Hepatocyte (in vitro differentiated cells): ENCODE data around the gene GPATCH8. TPM values are rescaled to one million over a fixed set of nuclear protein-coding genes. Genes with fewer than 3 reads are reported as not detected.

ENCODE experiments used
- DNase-seq: peaks from one replicate; pipeline ENCODE4 v3.0.0-alpha.2; 2016; ENCODE audit warnings: low spot score
- H2AFZ ChIP-seq: fragments of 200-600 bp; sonication (generic); 2 replicates; pipeline ENCODE4 v1.6.0; 2016; ENCODE audit warnings: antibody characterized with exemption, mild to moderate bottlenecking
- H3K27ac ChIP-seq: fragments of 200-600 bp; sonication (generic); 2 replicates; pipeline ENCODE4 v1.5.1; 2016; ENCODE audit warnings: mild to moderate bottlenecking
- H3K27me3 ChIP-seq: fragments of 200-600 bp; sonication (generic); 2 replicates; pipeline ENCODE4 v1.6.1; 2016
- H3K36me3 ChIP-seq: fragments of 200-600 bp; sonication (generic); replicated peaks from 2 replicates; pipeline ENCODE4 v1.5.1; 2016; ENCODE audit warnings: low read depth; ENCODE audit not compliant: insufficient read depth
- H3K4me1 ChIP-seq: fragments of 200-600 bp; sonication (generic); 2 replicates; pipeline ENCODE4 v1.5.1; 2016; ENCODE audit warnings: mild to moderate bottlenecking, moderate library complexity; ENCODE audit not compliant: insufficient read depth
- H3K4me2 ChIP-seq: fragments of 200-600 bp; sonication (generic); 2 replicates; pipeline ENCODE4 v1.6.0; 2016
- H3K4me3 ChIP-seq: fragments of 200-600 bp; sonication (generic); 2 replicates; pipeline ENCODE4 v1.5.1; 2016; ENCODE audit warnings: mild to moderate bottlenecking
- H3K79me2 ChIP-seq: fragments of 200-600 bp; sonication (generic); 2 replicates; pipeline ENCODE4 v1.6.0; 2017; ENCODE audit warnings: mild to moderate bottlenecking
- H3K9me2 ChIP-seq: fragments of 200-600 bp; sonication (generic); replicated peaks from 2 replicates; pipeline ENCODE4 v1.6.0; 2017; ENCODE audit warnings: mild to moderate bottlenecking; ENCODE audit not compliant: insufficient read depth
- H3K9me3 ChIP-seq: fragments of 200-600 bp; sonication (generic); 2 replicates; pipeline ENCODE4 v1.5.1; 2016; ENCODE audit warnings: low read depth, mild to moderate bottlenecking
- H4K20me1 ChIP-seq: fragments of 200-600 bp; sonication (generic); 2 replicates; pipeline ENCODE4 v1.6.0; 2016; ENCODE audit warnings: mild to moderate bottlenecking; ENCODE audit not compliant: insufficient read depth, poor library complexity, severe bottlenecking
- CTCF ChIP-seq: fragments of 200-600 bp; sonication (generic); IDR thresholded peaks from 2 replicates; pipeline ENCODE4 v1.5.1; 2016; ENCODE audit warnings: antibody characterized with exemption, mild to moderate bottlenecking; ENCODE audit not compliant: poor library complexity
- EZH2 ChIP-seq: fragments of 200-600 bp; sonication (generic); IDR thresholded peaks from 2 replicates; pipeline ENCODE4 v1.6.1; 2016; ENCODE audit warnings: antibody characterized with exemption, mild to moderate bottlenecking, borderline replicate concordance
- EZH2phosphoT487 ChIP-seq: fragments of 200-600 bp; sonication (generic); IDR thresholded peaks from one replicate; pipeline ENCODE4 v1.6.1; 2018; ENCODE audit warnings: antibody characterized with exemption, mild to moderate bottlenecking, low read depth, moderate library complexity; ENCODE audit not compliant: unreplicated experiment, severe bottlenecking
- WGBS: methylation state at CpG from one replicate; pipeline ENCODE4 v1.1.6; 2016; ENCODE audit warnings: low lambda C conversion rate; ENCODE audit errors: missing lambda C conversion rate; 5-methylcytosine and 5-hydroxymethylcytosine counted together
- polyA plus RNA-seq: library from polyadenylated mRNA; unstranded; fragments of >200 nt; fragmentation: Nextera tagmentation; extraction: Ambion mirVana; gene quantifications from 2 replicates; pipeline ENCODE4 v1.2.1, GENCODE V29; 2016
- total RNA-seq: library from RNA; depleted of rRNA; stranded (reverse); fragments of >200 nt; gene quantifications from 2 replicates; pipeline ENCODE4 v1.2.3, GENCODE V29; 2014

The GPATCH8 gene
- total and polyA plus RNA-seq, 2 experiments from 2014 or later, result 30.0 to 42.1 TPM

- TF ChIP-seq EZH2, result no peak
- no peak for TF ChIP-seq EZH2phosphoT487
- TF ChIP-seq CTCF, result no peak
- Histone ChIP-seq H3K4me3 (no peak overlapping the region), H2AFZ (no peak overlapping the region), H3K9me2 (no peaks in the 10 kb centered on the region), H3K9me3 (no peaks in the 10 kb centered on the region), H3K4me1 (no peaks in the 10 kb centered on the region), H3K79me2 (peaks cover 100% of the 10 kb centered on the region), H3K36me3 (no peaks in the 10 kb centered on the region), H4K20me1 (peaks cover 94% of the 10 kb centered on the region), H3K27me3 (no peaks in the 10 kb centered on the region), H3K4me2 (no peak overlapping the region), H3K27ac (no peak overlapping the region)
- DNase-seq, result no peak
- 93% methylated on average over 5 of the region's 5 CpGs for WGBS
Observed at GRCh38 chr17:44493339-44493738, 9.9 kb downstream of the GPATCH8 start.

- H3K27me3 ChIP-seq, result no peaks in the 10 kb centered on the region
- no peak overlapping the region for H3K27ac ChIP-seq
- no peak overlapping the region for H3K4me2 ChIP-seq
- TF ChIP-seq EZH2phosphoT487, result no peak
- H3K36me3 ChIP-seq, result no peaks in the 10 kb centered on the region
- no peaks in the 10 kb centered on the region for H3K4me1 ChIP-seq
- WGBS, result 86% methylated on average over 2 of the region's 2 CpGs
- peaks cover 100% of the 10 kb centered on the region for H3K79me2 ChIP-seq
- H3K4me3 ChIP-seq, result no peak overlapping the region
- DNase-seq, result no peak
- H3K9me3 ChIP-seq, result no peaks in the 10 kb centered on the region
- H4K20me1 ChIP-seq, result peaks cover 94% of the 10 kb centered on the region
- H2AFZ ChIP-seq, result no peak overlapping the region
- H3K9me2 ChIP-seq, result no peaks in the 10 kb centered on the region
Observed at GRCh38 chr17:44492706-44493272, 10.4 kb downstream of the GPATCH8 start.

GRCh38 chr17:44489581-44489980 is 13.6 kb downstream of the GPATCH8 start:
- DNase-seq, result no peak
- peaks cover 100% of the 10 kb centered on the region for H3K79me2 ChIP-seq
- whole genome bisulfite sequencing, result 96% methylated on average over 6 of the region's 6 CpGs
- no peak overlapping the region for H3K4me3 ChIP-seq
- TF ChIP-seq CTCF, result no peak
- H3K4me1 ChIP-seq, result no peaks in the 10 kb centered on the region
- no peaks in the 10 kb centered on the region for H3K36me3 ChIP-seq
- no peaks in the 10 kb centered on the region for H3K9me3 ChIP-seq
- H3K27ac ChIP-seq, result no peak overlapping the region
- H3K4me2 ChIP-seq, result no peak overlapping the region
- H4K20me1 ChIP-seq, result peaks cover 90% of the 10 kb centered on the region
- H2AFZ ChIP-seq, result no peak overlapping the region
- H3K9me2 ChIP-seq, result no peaks in the 10 kb centered on the region
- H3K27me3 ChIP-seq, result no peaks in the 10 kb centered on the region

GRCh38 chr17:44487170-44487569 is 16.0 kb downstream of the GPATCH8 start:
- peaks cover 98% of the 10 kb centered on the region for H3K79me2 ChIP-seq
- H2AFZ ChIP-seq, result no peak overlapping the region
- peaks cover 74% of the 10 kb centered on the region for H4K20me1 ChIP-seq
- no peak overlapping the region for H3K27ac ChIP-seq
- no peak overlapping the region for H3K4me2 ChIP-seq
- H3K4me1 ChIP-seq, result no peaks in the 10 kb centered on the region
- 98% methylated on average over 2 of the region's 2 CpGs for WGBS
- H3K36me3 ChIP-seq, result no peaks in the 10 kb centered on the region
- H3K9me3 ChIP-seq, result no peaks in the 10 kb centered on the region
- DNase-seq, result no peak
- no peaks in the 10 kb centered on the region for H3K9me2 ChIP-seq
- H3K4me3 ChIP-seq, result no peak overlapping the region
- TF ChIP-seq EZH2phosphoT487 (no peak), EZH2 (no peak), CTCF (no peak)
- no peaks in the 10 kb centered on the region for H3K27me3 ChIP-seq
